ENCODE data around the gene CA11.

The CA11 gene

DNA sequence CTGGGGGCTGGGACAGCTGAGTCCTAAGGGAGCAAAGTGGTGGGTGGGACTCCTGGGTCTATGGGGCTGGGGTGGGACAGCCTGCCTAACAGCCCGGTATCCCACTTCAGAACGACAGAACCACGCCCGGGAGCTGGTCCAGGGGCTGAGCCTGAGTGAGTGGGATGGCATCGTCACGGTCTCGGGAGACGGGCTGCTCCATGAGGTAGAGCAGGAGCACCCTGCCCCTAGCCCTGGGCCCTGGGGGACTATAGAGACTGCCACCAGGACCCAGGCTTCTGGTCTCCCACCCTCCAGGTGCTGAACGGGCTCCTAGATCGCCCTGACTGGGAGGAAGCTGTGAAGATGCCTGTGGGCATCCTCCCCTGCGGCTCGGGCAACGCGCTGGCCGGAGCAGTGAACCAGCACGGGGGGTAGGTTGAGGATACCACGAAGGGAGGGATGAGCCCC, 18.1 kb downstream of the CA11 start:
- DNase-seq: no peak

DNA sequence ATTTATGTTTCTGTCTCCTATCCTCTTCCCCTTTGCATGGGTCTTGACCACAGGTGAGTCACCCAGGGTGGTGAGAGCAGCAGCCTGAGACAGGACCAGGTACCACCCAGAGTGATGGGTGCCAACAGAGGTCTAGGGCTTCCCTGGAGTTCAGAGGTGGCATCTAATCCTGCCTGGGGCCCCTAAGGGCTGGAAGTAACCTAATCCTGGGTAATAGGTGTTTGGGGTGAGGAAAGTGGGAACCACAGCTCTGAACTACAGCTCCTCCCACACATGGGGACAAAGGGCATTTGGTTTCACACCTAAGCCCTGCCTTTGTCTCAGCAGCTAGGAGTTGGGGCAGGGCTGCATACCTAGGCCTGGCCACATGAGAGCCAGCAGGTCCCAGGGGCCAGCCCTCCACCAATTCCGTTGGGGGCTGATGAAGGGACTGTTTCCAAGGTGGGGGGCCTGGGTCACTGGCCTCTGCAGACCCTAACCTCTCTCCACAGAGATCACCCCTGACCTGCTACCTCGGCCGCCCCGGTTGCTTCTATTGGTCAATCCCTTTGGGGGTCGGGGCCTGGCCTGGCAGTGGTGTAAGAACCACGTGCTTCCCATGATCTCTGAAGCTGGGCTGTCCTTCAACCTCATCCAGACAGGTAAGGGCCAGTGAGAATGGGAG, 18.7 kb downstream of the CA11 start:
- no peak for DNase-seq

GRCh38 chr19:48625891-48626327, 20.1 kb downstream of the CA11 start:
- no peak for DNase-seq

GRCh38 chr19:48624791-48625723, 20.9 kb downstream of the CA11 start:
- no peak for DNase-seq

DNA sequence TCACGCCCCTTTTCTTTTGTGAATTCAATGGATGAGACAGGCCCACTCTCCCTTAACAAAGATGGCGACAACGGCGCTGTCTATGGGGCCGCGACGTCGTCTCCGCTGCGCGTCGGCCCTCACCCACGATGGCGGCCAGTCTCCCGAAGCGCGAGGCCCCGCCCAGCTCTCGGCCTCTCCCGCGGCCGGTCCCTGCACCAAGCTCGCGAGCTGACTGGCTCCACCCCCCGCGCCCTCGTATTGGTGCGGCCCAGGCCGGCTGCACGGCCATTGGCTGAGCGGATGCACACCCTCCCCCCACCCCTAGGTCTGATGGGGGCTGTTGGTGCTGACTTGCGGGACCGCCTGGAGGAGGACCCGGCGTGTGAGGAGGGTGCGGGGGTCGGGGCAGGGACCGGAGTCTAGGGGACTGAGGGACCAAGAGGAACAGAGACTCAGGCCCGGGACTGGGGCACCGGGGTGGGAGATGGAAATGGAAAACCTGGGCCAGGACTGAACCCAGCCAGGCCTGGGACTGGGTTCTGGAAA, 21.9 kb downstream of the CA11 start:
- peak; percentile 98 for DNase-seq

- DNase-seq: no peak
Measured at GRCh38 chr19:48623556-48624066, 22.4 kb downstream of the CA11 start.

- DNase-seq: no peak
Measured at GRCh38 chr19:48619692-48620585, 26.0 kb downstream of the CA11 start.

DNA sequence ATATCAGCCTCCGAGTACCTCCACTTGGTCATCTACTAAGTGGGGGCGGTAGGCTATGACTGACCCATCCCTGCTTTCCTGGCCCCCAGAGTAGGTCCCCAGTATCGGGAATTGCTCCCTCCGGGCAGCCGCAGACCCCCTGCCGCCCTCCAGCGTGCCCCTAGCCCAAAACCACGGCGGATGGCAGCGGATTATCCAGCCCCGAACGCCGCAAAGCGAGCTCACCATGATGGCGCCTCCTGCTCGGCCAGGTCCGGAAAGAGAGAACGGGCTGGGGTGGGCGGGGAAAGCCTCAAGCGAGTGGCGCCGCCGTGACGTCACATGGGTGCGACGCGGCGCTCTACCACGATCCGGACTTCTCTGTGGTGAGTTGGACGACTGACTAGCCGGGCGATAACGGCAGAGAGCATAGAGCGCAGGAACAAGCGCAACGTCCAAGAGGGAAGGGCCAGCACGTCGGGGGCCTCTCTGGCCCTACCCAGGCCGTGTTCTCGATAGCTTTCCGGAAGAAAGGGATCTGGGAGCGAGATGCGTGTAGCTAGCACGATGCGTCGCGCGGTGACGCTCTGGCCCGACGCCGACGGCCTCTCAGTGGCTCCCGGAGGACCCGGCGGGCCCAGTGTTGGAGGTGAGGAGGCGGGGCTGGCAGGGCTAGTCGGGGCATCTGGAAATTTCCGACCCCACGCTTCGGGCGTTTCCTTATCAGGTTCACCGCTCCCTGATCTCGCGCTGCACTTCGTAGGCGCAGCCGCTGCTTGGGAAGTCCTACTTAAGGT, 26.9 kb downstream of the CA11 start, which contains the start of the genes RPL18 and SPHK2:
Gene RPL18, minus strand, starts transcription at position 263 of the 776 bp plus-strand sequence. Its CDS starts 35 bp downstream, at position 228.
Gene SPHK2, plus strand, starts transcription at position 591 of the 776 bp plus-strand sequence. CDS start 1,009 bp downstream, outside the sequence.
- peak; percentile 99 for DNase-seq

DNA sequence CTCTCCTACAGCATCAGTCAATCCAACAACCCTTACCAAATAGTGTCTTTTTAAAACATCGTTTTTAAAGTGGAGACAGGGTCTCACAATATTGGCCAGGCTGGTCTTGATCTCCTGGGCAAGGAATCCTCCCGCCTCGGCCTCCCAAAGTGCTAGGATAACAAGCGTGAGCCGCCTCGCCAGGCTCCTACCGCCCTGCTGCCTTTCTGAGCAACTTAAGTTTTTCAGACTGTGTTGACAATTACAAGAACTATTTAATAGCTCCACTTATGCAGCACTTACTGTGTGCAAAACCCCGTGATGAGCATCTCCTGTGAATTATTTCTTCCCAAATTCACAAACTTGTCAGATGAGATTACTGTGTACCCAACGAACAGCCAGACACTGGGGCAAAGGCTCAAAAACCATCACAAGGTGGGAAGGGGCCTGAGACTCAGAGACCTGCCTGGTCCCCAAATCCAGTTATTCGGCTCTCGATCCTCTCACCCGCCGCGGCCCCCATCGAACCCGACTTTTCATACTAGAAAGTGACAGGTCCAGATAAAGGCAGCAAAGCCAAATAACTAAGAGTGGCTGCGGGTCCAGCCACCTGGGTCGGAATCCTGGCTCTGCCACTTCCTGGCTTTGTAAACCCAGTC, 27.6 kb downstream of the CA11 start:
- DNase-seq: no peak

GRCh38 chr19:48617146-48617937, 28.6 kb downstream of the CA11 start:
- no peak for DNase-seq

DNA sequence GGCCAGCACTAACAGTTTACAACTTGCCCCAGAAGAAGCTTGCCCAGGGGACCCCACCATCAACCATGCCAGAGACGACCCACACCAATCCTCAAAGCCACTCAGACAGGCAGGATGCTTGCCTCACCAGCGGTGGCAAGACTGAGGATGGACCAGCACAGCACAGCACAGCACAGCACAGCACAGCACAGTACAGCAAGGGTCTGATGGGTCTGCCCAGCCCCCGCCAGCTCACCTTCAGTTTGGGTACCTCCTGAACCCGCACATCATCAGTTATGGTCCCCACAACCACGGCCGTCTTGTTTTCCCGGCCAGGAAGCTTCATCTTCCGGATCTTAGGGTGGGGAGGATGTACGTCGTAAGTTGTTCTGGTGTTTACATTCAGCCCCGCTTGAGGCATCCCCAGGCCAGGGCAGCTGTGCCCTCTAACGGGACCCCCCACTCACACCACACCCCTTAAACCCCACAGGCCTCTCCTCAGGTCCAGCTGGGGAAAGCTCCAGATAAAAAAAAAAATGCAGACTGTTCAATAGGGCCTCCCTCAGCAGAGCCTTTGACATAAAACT, 29.4 kb downstream of the CA11 start:
- DNase-seq: no peak

- DNase-seq: no peak
Measured at GRCh38 chr19:48616041-48616436, 29.9 kb downstream of the CA11 start.

- DNase-seq: no peak
Measured at GRCh38 chr19:48615231-48616040, 30.6 kb downstream of the CA11 start.

DNA sequence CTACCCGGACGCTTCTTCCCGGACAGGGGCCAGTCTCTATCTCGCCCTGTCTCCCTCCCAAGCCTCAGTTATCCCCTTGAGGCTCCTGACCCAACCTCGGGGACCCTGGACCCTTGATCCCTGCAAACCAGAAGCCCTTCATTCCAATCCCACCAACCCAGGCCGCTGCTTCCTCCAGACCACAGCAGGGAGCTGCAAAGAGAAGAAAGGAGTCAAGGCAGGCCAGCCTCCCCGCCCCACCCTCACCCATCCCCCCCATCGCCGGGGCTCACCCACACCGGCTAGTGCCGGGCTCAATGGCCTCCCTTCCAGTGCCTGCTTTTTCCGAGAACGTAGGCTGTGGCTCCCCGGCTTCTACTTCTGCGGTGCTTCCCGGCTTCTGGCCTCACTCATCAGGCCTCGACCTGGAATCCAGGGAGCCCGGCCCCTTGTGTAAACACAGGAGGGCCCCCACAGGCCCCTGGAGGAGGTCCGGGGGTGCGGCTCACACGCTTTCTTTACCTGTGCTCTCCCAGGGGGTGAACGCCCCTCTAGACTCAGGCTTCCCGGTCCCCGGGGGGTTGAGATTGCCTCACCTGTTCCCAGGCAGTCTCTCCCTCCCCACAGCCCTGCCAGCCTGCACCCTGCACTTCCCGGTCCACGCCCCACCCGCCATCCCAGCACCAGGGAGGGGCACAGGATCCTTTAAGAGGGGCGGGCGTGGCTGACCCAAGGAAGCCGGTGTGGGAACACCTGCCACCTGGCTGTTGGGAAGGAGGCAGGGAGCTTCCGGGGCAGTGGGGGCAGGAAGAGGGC, 31.4 kb downstream of the CA11 start, which contains the start of gene FAM83E:
Gene FAM83E, minus strand, starts transcription at position 641 of the 795 bp plus-strand sequence. CDS start 1,704 bp downstream, outside the sequence.
- no peak for DNase-seq

- DNase-seq: no peak
Measured at GRCh38 chr19:48613852-48614435, 32.0 kb downstream of the CA11 start.

- no peak for DNase-seq
Measured at GRCh38 chr19:48613024-48613851, 32.7 kb downstream of the CA11 start.

All from NCI-H774 (cell line).